ENCODE data around the gene FHL3. TPM values are rescaled to one million over a fixed set of nuclear protein-coding genes. Genes with fewer than 3 reads are reported as not detected.
"Not testable (repeated sequence)": the region's sequence is repeated elsewhere in the genome, so short reads cannot be mapped to it uniquely, and the experiment has no call there.

FHL3 gene
- total and polyA plus RNA-seq, 2 donors (not counting 3 experiments of a cell fraction or from before 2014, with no cell fraction given), result 26.1 to 58.7 TPM

DNA sequence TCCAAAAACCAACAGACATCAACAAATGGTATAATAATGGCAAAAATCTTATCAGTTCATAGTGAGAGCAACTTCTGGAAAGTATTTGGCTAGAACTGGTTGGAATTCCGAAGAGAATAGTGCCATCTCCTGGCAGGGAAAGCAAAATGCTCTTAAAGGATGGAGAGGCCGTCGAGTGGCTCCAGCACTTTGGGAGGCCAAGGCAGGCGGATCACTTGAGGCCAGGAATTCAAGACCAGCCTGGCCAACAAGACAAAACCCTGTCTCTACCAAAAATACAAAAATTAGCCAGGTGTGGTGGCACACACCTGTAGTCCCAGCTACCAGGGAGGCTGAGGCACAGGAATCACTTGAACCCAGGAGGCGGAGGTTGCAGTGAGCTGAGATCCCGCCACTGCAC is 30.2 kb downstream of the FHL3 start:
- intact Hi-C loops (cut with micrococcal nuclease), result loop anchor here (1.0 kb wide), 2 partner anchors 56 to 85 kb away; no protein-coding TSS in a partner anchor
- H3K9ac ChIP-seq (replicated peaks; ENCODE audit: extremely low read depth, insufficient read depth, low read length); H3K4me3 ChIP-seq (replicated peaks in 1 of 3; ENCODE audit: insufficient read depth in 1 of 3, low read depth in 1 of 3, low read length in 3 of 3); H3K4me1 ChIP-seq (ENCODE audit: control insufficient read depth, extremely low read depth, insufficient read depth, low read length); H3K27me3 ChIP-seq (ENCODE audit: control insufficient read depth in 2 of 2, insufficient read depth in 2 of 2, low read length in 2 of 2); dilution Hi-C loops (cut with MboI; ENCODE audit: extremely low pct_ligation_motif_present, low sequenced_read_pairs); H3K4me2 ChIP-seq (ENCODE audit: insufficient read depth, low read length); POLR2A ChIA-PET; H3K79me2 ChIP-seq (ENCODE audit: control insufficient read depth, insufficient read depth, low read length); H2AFZ ChIP-seq (ENCODE audit: low read depth, low read length); BruUV-seq (replicated peaks); H3K27ac ChIP-seq (ENCODE audit: insufficient read depth, low read depth, low read length); H3K9me1 ChIP-seq (replicated peaks; ENCODE audit: control insufficient read depth, extremely low read depth, insufficient read depth, low read length); H4K20me1 ChIP-seq (replicated peaks; ENCODE audit: control insufficient read depth, extremely low read depth, insufficient read depth, low read length); H3K9me3 ChIP-seq (replicated peaks; ENCODE audit: control insufficient read depth, insufficient read depth, low read length): not testable (repeated sequence)
- CTCF ChIA-PET, result interaction anchor here (1.1 to 1.2 kb wide), 6 partner anchors 15 to 95 kb away, joined by 3 to 4 read pairs (median 3); partner anchors contain the start of genes INPP5B and SF3A3
- TF ChIP-seq, protein P1, sequence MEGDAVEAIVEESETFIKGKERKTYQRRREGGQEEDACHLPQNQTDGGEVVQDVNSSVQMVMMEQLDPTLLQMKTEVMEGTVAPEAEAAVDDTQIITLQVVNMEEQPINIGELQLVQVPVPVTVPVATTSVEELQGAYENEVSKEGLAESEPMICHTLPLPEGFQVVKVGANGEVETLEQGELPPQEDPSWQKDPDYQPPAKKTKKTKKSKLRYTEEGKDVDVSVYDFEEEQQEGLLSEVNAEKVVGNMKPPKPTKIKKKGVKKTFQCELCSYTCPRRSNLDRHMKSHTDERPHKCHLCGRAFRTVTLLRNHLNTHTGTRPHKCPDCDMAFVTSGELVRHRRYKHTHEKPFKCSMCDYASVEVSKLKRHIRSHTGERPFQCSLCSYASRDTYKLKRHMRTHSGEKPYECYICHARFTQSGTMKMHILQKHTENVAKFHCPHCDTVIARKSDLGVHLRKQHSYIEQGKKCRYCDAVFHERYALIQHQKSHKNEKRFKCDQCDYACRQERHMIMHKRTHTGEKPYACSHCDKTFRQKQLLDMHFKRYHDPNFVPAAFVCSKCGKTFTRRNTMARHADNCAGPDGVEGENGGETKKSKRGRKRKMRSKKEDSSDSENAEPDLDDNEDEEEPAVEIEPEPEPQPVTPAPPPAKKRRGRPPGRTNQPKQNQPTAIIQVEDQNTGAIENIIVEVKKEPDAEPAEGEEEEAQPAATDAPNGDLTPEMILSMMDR (IDR thresholded peaks at IDR 0.05; ENCODE audit: extremely low read depth in 1 of 2, insufficient read depth in 1 of 2, low read depth in 1 of 2, low read length in 2 of 2), result peak; percentile 49 to 56
- peaks cover 13 to 31% of the 10 kb centered on the region in 2 experiments for H3K36me3 ChIP-seq (ENCODE audit: control insufficient read depth in 2 of 2, extremely low read depth in 1 of 2, insufficient read depth in 2 of 2, low read length in 2 of 2)
- peak; percentile 50 for DNase-seq (ENCODE audit: low read depth, low spot score)
- FAIRE-seq, result peak; percentile 84

DNA sequence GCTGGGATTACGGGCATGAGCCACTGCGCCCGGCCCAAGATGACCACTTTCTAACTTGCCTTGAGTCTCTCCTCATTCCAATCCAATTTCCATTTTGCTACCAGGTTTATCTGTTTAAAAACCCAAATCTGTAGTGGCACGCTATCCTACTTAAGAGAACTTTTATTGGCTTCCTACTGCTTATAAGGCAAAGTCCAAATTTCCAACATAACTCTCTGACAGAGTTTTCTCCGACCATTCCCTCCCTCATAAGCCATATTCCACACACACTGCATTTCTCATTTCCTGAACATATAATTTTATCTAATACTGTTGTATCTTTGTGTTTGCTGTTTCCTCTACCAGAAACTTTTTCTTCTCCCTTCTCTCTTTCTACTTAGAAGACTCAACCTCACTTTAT is 30.7 kb downstream of the FHL3 start:
- H2AFZ ChIP-seq (ENCODE audit: low read depth, low read length), result no peak overlapping the region
- dilution Hi-C loops (cut with MboI; ENCODE audit: extremely low pct_ligation_motif_present, low sequenced_read_pairs) (no loop called here), intact Hi-C loops (cut with micrococcal nuclease) (no loop called here)
- POLR2A ChIA-PET, result no interaction called here
- no peak for FAIRE-seq
- H3K9me3 ChIP-seq (replicated peaks; ENCODE audit: control insufficient read depth, insufficient read depth, low read length), result no peaks in the 10 kb centered on the region
- H3K27ac ChIP-seq (ENCODE audit: insufficient read depth, low read depth, low read length), result no peak overlapping the region
- H3K27me3 ChIP-seq (ENCODE audit: control insufficient read depth in 2 of 2, insufficient read depth in 2 of 2, low read length in 2 of 2), result no peaks in the 10 kb centered on the region
- no peaks in the 10 kb centered on the region for H3K9me1 ChIP-seq (replicated peaks; ENCODE audit: control insufficient read depth, extremely low read depth, insufficient read depth, low read length)
- CTCF ChIA-PET, result interaction anchor here (1.2 kb wide), 1 partner anchor 15 kb away, joined by 3 read pairs; the partner anchor contains the start of gene SF3A3
- H3K9ac ChIP-seq (replicated peaks; ENCODE audit: extremely low read depth, insufficient read depth, low read length), result no peak overlapping the region
- no peaks in the 10 kb centered on the region for H3K4me1 ChIP-seq (ENCODE audit: control insufficient read depth, extremely low read depth, insufficient read depth, low read length)
- TF ChIP-seq POLR2AphosphoS5 (IDR thresholded peaks at IDR 0.05; ENCODE audit: insufficient read depth, low read depth, low read length) (no peak), POLR2A (IDR thresholded peaks at IDR 0.05; ENCODE audit: low read depth, low read length) (no peak), FOS (IDR thresholded peaks at IDR 0.05; ENCODE audit: borderline replicate concordance, insufficient read depth, low read length) (no peak)
- H3K79me2 ChIP-seq (ENCODE audit: control insufficient read depth, insufficient read depth, low read length), result no peaks in the 10 kb centered on the region
- BruUV-seq (replicated peaks), result no TSS peak
- peaks cover 11 to 28% of the 10 kb centered on the region in 2 experiments for H3K36me3 ChIP-seq (ENCODE audit: control insufficient read depth in 2 of 2, extremely low read depth in 1 of 2, insufficient read depth in 2 of 2, low read length in 2 of 2)
- H4K20me1 ChIP-seq (replicated peaks; ENCODE audit: control insufficient read depth, extremely low read depth, insufficient read depth, low read length), result no peaks in the 10 kb centered on the region
- no peak for DNase-seq (ENCODE audit: low read depth, low spot score)
- no peak overlapping the region for H3K4me2 ChIP-seq (ENCODE audit: insufficient read depth, low read length)
- H3K4me3 ChIP-seq (replicated peaks in 1 of 3; ENCODE audit: insufficient read depth in 1 of 3, low read depth in 1 of 3, low read length in 3 of 3), result no peak overlapping the region

DNA sequence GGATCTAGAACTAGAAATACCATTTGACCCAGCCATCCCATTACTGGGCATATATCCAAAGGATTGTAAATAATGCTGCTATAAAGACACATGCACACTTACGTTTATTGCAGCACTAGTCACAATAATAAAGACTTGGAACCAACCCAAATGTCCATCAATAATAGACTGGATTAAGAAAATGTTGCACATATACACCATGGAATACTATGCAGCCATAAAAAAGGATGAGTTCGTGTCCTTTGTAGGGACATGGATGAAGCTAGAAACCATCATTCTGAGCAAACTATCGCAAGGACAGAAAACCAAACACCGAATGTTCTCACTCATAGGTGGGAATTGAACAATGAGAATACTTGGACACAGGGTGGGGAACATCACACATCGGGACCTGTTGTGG is 31.6 kb downstream of the FHL3 start:
- H3K4me3 ChIP-seq (replicated peaks in 1 of 3; ENCODE audit: insufficient read depth in 1 of 3, low read depth in 1 of 3, low read length in 3 of 3); BruUV-seq (replicated peaks); dilution Hi-C loops (cut with MboI; ENCODE audit: extremely low pct_ligation_motif_present, low sequenced_read_pairs); H3K9me1 ChIP-seq (replicated peaks; ENCODE audit: control insufficient read depth, extremely low read depth, insufficient read depth, low read length); H3K9ac ChIP-seq (replicated peaks; ENCODE audit: extremely low read depth, insufficient read depth, low read length); POLR2A ChIA-PET; H3K27ac ChIP-seq (ENCODE audit: insufficient read depth, low read depth, low read length); H3K4me1 ChIP-seq (ENCODE audit: control insufficient read depth, extremely low read depth, insufficient read depth, low read length); FAIRE-seq; H4K20me1 ChIP-seq (replicated peaks; ENCODE audit: control insufficient read depth, extremely low read depth, insufficient read depth, low read length); H3K4me2 ChIP-seq (ENCODE audit: insufficient read depth, low read length); H2AFZ ChIP-seq (ENCODE audit: low read depth, low read length); H3K79me2 ChIP-seq (ENCODE audit: control insufficient read depth, insufficient read depth, low read length); intact Hi-C loops (cut with micrococcal nuclease); H3K27me3 ChIP-seq (ENCODE audit: control insufficient read depth in 2 of 2, insufficient read depth in 2 of 2, low read length in 2 of 2); CTCF ChIA-PET; DNase-seq (ENCODE audit: low read depth, low spot score); H3K9me3 ChIP-seq (replicated peaks; ENCODE audit: control insufficient read depth, insufficient read depth, low read length): not testable (repeated sequence)
- peaks cover 16 to 30% of the 10 kb centered on the region in 2 experiments for H3K36me3 ChIP-seq (ENCODE audit: control insufficient read depth in 2 of 2, extremely low read depth in 1 of 2, insufficient read depth in 2 of 2, low read length in 2 of 2)
